Medulla oblongata (tissue), 1 donor: ENCODE results near the gene TBC1D25.

Experiments
- DNase-seq: peaks from one replicate; pipeline ENCODE4 v3.0.0-alpha.2; 2015; ENCODE audit errors: extremely low spot score

Gene TBC1D25

DNA sequence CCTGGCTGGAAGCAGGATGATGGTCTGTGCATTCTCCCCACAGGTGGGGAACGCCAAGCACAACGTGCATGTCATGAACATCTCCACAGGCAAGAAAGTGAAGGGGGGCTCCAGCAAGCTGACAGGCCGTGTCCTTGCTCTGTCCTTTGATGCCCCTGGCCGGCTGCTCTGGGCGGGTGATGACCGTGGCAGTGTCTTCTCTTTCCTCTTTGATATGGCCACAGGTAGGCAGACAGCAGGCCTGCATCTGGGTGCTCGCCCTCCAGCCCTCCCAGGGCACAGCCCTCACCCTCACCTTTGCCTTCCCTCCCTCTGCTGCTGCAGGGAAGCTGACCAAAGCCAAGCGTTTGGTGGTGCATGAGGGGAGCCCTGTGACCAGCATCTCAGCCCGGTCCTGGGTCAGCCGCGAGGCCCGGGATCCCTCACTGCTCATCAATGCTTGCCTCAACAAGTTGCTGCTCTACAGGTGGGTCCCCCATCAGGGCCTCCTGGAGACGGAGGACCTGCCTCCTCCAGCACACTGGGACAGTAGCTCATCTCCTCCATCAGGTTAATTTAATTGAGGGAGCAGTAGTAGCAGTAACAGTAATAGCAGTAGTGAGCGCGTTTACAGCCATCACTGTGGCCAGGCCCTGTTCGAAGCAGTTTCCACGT, 62.4 kb downstream of the TBC1D25 start:
- no peak for DNase-seq

DNA sequence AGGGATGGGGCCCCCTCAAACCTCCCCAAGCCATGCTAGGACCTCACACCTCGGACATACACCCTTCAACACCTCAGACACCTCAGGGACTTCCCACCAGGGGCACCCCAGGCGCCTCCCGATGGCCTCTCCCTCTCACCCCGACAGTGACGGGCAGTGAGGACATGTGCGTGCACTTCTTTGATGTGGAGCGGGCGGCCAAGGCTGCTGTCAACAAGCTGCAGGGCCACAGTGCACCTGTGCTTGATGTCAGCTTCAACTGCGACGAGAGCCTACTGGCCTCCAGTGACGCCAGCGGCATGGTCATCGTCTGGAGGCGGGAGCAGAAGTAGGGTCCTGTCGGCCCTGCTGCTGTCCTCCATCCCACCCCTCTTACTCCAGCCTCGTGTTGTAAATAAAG, 65.2 kb downstream of the TBC1D25 start:
- DNase-seq = no peak

DNA sequence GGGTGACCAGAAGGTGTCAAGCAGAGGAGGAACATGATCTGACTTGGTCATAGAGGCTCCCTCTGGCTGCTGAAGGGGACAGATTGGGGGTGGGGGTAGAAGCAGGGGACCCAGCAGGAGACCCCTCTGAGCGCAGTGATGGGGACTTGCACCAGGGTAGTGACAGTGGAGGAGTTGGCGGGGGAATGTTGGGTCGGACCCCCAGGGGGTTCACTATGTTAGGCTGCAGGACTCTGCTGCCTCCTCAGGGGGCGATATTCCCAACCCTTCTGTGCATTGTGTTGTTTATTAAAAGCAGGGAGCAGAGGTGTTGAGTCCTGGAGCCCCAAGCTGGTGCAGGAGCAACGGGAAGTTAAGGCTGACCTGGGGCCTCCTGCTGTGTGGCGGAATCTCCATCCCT, 66.6 kb downstream of the TBC1D25 start:
- no peak for DNase-seq

DNA sequence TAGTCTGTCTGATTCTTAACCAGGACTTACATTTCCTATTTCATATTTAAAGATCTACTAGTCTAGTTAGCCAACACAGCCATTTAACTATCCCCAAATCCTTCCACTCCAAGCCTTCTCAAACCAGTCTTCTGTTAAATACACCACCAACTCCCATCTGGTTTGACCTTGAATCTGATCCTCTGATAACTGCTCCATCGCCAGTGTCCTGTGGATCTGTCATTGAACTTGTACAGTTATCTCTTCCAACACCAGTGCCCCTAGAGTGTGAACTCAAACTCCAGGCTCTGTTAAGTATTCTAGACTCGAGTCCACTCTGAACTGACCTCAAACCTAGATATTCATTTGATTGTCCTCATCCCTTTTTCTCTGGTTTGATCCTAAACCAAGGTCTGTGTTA, 72.2 kb downstream of the TBC1D25 start:
- DNase-seq = no peak
